ENCODE results near the gene ELOB. TPM values are rescaled to one million over a fixed set of nuclear protein-coding genes. Genes with fewer than 3 reads are reported as not detected.

The ELOB gene
- total and polyA plus RNA-seq, 2 of the 8 experiments (the other 6 are each of a cell fraction or from before 2014, with no cell fraction given) = 237 to 1,357 TPM

DNA sequence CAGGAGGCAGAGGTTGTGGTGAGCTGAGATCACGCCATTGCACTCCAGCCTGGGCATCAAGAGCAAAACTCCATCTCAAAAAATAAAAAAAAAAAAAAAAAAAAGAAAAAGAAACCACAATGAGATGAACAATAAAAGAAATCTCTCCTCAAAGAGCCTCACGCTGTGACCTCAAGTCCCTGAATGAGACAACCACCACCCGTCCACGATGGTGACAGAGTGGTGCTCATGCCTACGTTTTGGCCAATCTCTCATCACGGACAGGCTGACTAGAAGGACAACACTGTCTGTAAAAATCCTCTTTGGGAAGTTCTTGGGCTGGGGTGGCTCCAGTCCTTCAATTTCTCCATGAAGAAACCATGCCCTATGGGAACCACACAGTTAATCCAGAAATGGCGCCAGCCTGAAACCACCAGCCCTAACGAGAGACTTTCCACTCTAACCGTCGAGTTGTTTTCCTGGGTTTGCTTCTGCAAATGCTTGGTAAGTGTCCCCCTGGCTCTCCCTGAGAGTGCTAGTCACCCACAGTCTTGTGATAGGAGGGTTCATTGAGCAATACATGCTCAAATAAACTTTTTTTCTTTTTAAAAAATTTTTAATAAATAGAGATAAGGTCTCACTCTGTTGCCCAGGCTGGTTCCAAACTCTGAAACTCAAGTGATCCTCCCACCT, 42.1 kb downstream of the ELOB start:
- Histone ChIP-seq H3K36me3 (ENCODE audit: control insufficient read depth in 2 of 4, insufficient read depth in 4 of 4, low read length in 3 of 4) (no peaks in the 10 kb centered on the region), H4K91ac (replicated peaks; ENCODE audit: insufficient read length, low read length) (no peak overlapping the region), H2BK15ac (ENCODE audit: low read length) (no peak overlapping the region), H3K27me3 (replicated peaks in 1 of 4; ENCODE audit: control insufficient read depth in 3 of 4, extremely low read depth in 1 of 4, insufficient read depth in 3 of 4, low read length in 3 of 4) (no peaks in the 10 kb centered on the region), H2BK20ac (ENCODE audit: low read length) (no peak overlapping the region), H3K18ac (ENCODE audit: extremely low read depth, low read length) (no peak overlapping the region), H3K4me2 (ENCODE audit: insufficient read depth in 1 of 2, low read depth in 2 of 2, low read length in 2 of 2) (no peak overlapping the region), H3K9me3 (ENCODE audit: insufficient read depth in 2 of 2, low read depth in 1 of 2, low read length in 1 of 2) (no peaks in the 10 kb centered on the region), H3K4ac (replicated peaks; ENCODE audit: insufficient read length, low read depth, low read length) (no peak overlapping the region), H4K5ac (ENCODE audit: insufficient read length, low read depth, low read length) (no peak overlapping the region), H3K23me2 (ENCODE audit: low read depth, low read length) (no peaks in the 10 kb centered on the region), H3K79me1 (ENCODE audit: low read depth, low read length) (no peaks in the 10 kb centered on the region), H4K8ac (ENCODE audit: extremely low read depth, insufficient read depth, low read length) (no peak overlapping the region; the same call in 1 of the 2 replicates), H2BK5ac (ENCODE audit: low read depth, low read length) (no peak overlapping the region), H3K4me3 (ENCODE audit: extremely low read depth in 1 of 4, insufficient read depth in 2 of 4, low read depth in 3 of 4, low read length in 4 of 4) (no peak overlapping the region), H2BK120ac (replicated peaks; ENCODE audit: low read depth, low read length) (no peak overlapping the region), H2AK5ac (ENCODE audit: low read depth, low read length) (no peak overlapping the region), H3K14ac (ENCODE audit: insufficient read length) (no peak overlapping the region), H3K4me1 (replicated peaks in 1 of 4; ENCODE audit: control insufficient read depth in 3 of 4, insufficient read depth in 4 of 4, low read length in 3 of 4) (no peaks in the 10 kb centered on the region; a peak in 4 of 7 replicates), H4K20me1 (replicated peaks in 1 of 2; ENCODE audit: control insufficient read depth in 1 of 2, insufficient read depth in 2 of 2, low read length in 2 of 2) (no peaks in the 10 kb centered on the region), H3K23ac (ENCODE audit: insufficient read length) (no peak overlapping the region), H3K27ac (ENCODE audit: low read depth, low read length) (no peak overlapping the region), H3K9ac (replicated peaks in 1 of 4; ENCODE audit: extremely low read depth in 1 of 4, low read depth in 3 of 4, low read length in 3 of 4) (no peak overlapping the region), H3K56ac (replicated peaks; ENCODE audit: insufficient read length, low read depth, low read length) (no peak overlapping the region), H2AFZ (ENCODE audit: low read length) (no peak overlapping the region), H3K79me2 (ENCODE audit: control insufficient read depth in 1 of 2, insufficient read depth in 2 of 2, low read length in 2 of 2) (no peaks in the 10 kb centered on the region), H2BK12ac (ENCODE audit: low read depth, low read length) (no peak overlapping the region)
- DNase-seq (ENCODE audit: low read depth in 1 of 2, low spot score in 2 of 2) (no peak), FAIRE-seq (no peak)
- ChIA-PET POLR2A (ENCODE audit: partially characterized antibody) (interaction anchor here (2.0 to 8.0 kb wide), 2 partner anchors 11 to 16 kb away, joined by 7 to 96 read pairs; partner anchors contain the start of gene SRRM2), CTCF (ENCODE audit: partially characterized antibody) (interaction anchor here (1.0 kb wide), 1 partner anchor 19 kb away, joined by 3 read pairs; no protein-coding TSS in a partner anchor)
- no peak for TF ChIP-seq SP1 (IDR thresholded peaks at IDR 0.05; ENCODE audit: low read depth, low read length)
- TF ChIP-seq POLR2AphosphoS5 (IDR thresholded peaks at IDR 0.05; ENCODE audit: low read depth, low read length) = no peak
- 91% methylated on average over 10 of the region's 10 CpGs; no CpG with 5 or more reads in 1 of the 2 experiments for whole genome bisulfite sequencing, 2 experiments (ENCODE audit: extremely low coverage in 1 of 2, insufficient coverage in 1 of 2, insufficient read length in 1 of 2, insufficient replicate concordance in 2 of 2, low coverage in 1 of 2, low lambda C conversion rate in 2 of 2, missing lambda C conversion rate in 1 of 2)
